KOPT-K1 (cell line): ENCODE results near the gene ACSL3.

Experiments used
- H3K27ac ChIP-seq: fragments of 200-600 bp; sonication (generic); 2 replicates; pipeline ENCODE4 v1.5.1; 2016; ENCODE audit warnings: antibody characterized with exemption, mild to moderate bottlenecking, low read depth, low read length; ENCODE audit not compliant: poor library complexity, severe bottlenecking
- H3K36me3 ChIP-seq: fragments of 200-600 bp; sonication (generic); 2 replicates; pipeline ENCODE4 v1.5.1; 2017; ENCODE audit warnings: antibody characterized with exemption, mild to moderate bottlenecking, low read length, moderate library complexity; ENCODE audit not compliant: insufficient read depth
- H3K9me3 ChIP-seq: fragments of 200-600 bp; sonication (generic); 2 replicates; pipeline ENCODE4 v1.5.1; 2017; ENCODE audit warnings: antibody characterized with exemption, low read length, mild to moderate bottlenecking; ENCODE audit not compliant: insufficient read depth, poor library complexity, severe bottlenecking

ACSL3 gene

GRCh38 chr2:222945887-222946286 lies 85.1 kb downstream of the ACSL3 start:
- Histone ChIP-seq H3K27ac (no peak overlapping the region), H3K9me3 (no peaks in the 10 kb centered on the region), H3K36me3 (peaks cover 13% of the 10 kb centered on the region)

- peaks cover 5% of the 10 kb centered on the region for H3K36me3 ChIP-seq
- H3K27ac ChIP-seq: no peak overlapping the region
- H3K9me3 ChIP-seq: no peaks in the 10 kb centered on the region
Measured at GRCh38 chr2:222946700-222947287, 86.0 kb downstream of the ACSL3 start.

- no peaks in the 10 kb centered on the region for H3K9me3 ChIP-seq
- no peak overlapping the region for H3K27ac ChIP-seq
- H3K36me3 ChIP-seq: no peaks in the 10 kb centered on the region
Measured at GRCh38 chr2:222949073-222949472, 88.2 kb downstream of the ACSL3 start.

GRCh38 chr2:222949690-222950323 lies 89.0 kb downstream of the ACSL3 start:
- H3K9me3 ChIP-seq: no peaks in the 10 kb centered on the region
- H3K36me3 ChIP-seq: no peaks in the 10 kb centered on the region
- no peak overlapping the region for H3K27ac ChIP-seq

- Histone ChIP-seq H3K27ac (no peak overlapping the region), H3K9me3 (no peaks in the 10 kb centered on the region), H3K36me3 (no peaks in the 10 kb centered on the region)
Measured at GRCh38 chr2:222950638-222951285, 89.9 kb downstream of the ACSL3 start.

GRCh38 chr2:222952204-222952603 lies 91.4 kb downstream of the ACSL3 start:
- Histone ChIP-seq H3K36me3 (no peaks in the 10 kb centered on the region), H3K9me3 (no peaks in the 10 kb centered on the region), H3K27ac (no peak overlapping the region)

GRCh38 chr2:222955008-222955407 lies 94.2 kb downstream of the ACSL3 start:
- no peak overlapping the region for H3K27ac ChIP-seq
- H3K36me3 ChIP-seq: no peaks in the 10 kb centered on the region
- no peaks in the 10 kb centered on the region for H3K9me3 ChIP-seq

GRCh38 chr2:222959358-222959757 lies 98.5 kb downstream of the ACSL3 start:
- Histone ChIP-seq H3K27ac (no peak overlapping the region), H3K36me3 (no peaks in the 10 kb centered on the region)

GRCh38 chr2:222960126-222960525 lies 99.3 kb downstream of the ACSL3 start:
- Histone ChIP-seq H3K9me3 (no peaks in the 10 kb centered on the region), H3K27ac (no peak overlapping the region), H3K36me3 (no peaks in the 10 kb centered on the region)

More at GRCh38 chr2:222959358-222959757, 98.5 kb downstream of the ACSL3 start:
- H3K9me3 ChIP-seq: no peaks in the 10 kb centered on the region

GRCh38 chr2:222963641-222964040 lies 102.8 kb downstream of the ACSL3 start:
- Histone ChIP-seq H3K9me3 (no peaks in the 10 kb centered on the region), H3K27ac (no peak overlapping the region), H3K36me3 (no peaks in the 10 kb centered on the region)

- no peak overlapping the region for H3K27ac ChIP-seq
Measured at GRCh38 chr2:222964376-222965031, 103.7 kb downstream of the ACSL3 start.

GRCh38 chr2:222965555-222965954 lies 104.7 kb downstream of the ACSL3 start:
- no peaks in the 10 kb centered on the region for H3K9me3 ChIP-seq
- no peaks in the 10 kb centered on the region for H3K36me3 ChIP-seq
- H3K27ac ChIP-seq: no peak overlapping the region

More at GRCh38 chr2:222964376-222965031, 103.7 kb downstream of the ACSL3 start:
- H3K36me3 ChIP-seq: no peaks in the 10 kb centered on the region
- H3K9me3 ChIP-seq: no peaks in the 10 kb centered on the region

- Histone ChIP-seq H3K27ac (no peak overlapping the region), H3K36me3 (no peaks in the 10 kb centered on the region), H3K9me3 (no peaks in the 10 kb centered on the region)
Measured at GRCh38 chr2:222968550-222969155, 107.8 kb downstream of the ACSL3 start.

GRCh38 chr2:222969491-222969890 lies 108.7 kb downstream of the ACSL3 start:
- Histone ChIP-seq H3K27ac (no peak overlapping the region), H3K36me3 (no peaks in the 10 kb centered on the region), H3K9me3 (no peaks in the 10 kb centered on the region)

- Histone ChIP-seq H3K36me3 (no peaks in the 10 kb centered on the region), H3K9me3 (no peaks in the 10 kb centered on the region), H3K27ac (no peak overlapping the region)
Measured at GRCh38 chr2:222972420-222972819, 111.6 kb downstream of the ACSL3 start.
